K562 (cell line): ENCODE measurements around the gene ACSM6.

ENCODE experiments used
- ZFX ChIP-seq: sonication (generic); formaldehyde crosslinking; IDR thresholded peaks from 2 replicates; pipeline ENCODE4 v1.8.0; 2022; ENCODE audit warnings: mild to moderate bottlenecking, missing genetic modification reagents, moderate library complexity
- ZNF124 ChIP-seq: sonication (generic); formaldehyde crosslinking; IDR thresholded peaks from 2 replicates; pipeline ENCODE4 v1.8.1; 2022; ENCODE audit warnings: missing genetic modification reagents
- TF ChIP-seq, protein P1 (sequence below): sonication (generic); formaldehyde crosslinking; IDR thresholded peaks from 2 replicates; pipeline ENCODE4 v1.9.0; 2022; ENCODE audit warnings: mild to moderate bottlenecking, missing genetic modification reagents

- TF ChIP-seq, protein P1, sequence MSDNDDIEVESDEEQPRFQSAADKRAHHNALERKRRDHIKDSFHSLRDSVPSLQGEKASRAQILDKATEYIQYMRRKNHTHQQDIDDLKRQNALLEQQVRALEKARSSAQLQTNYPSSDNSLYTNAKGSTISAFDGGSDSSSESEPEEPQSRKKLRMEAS (CRISPR knock-in tag) = no peak
- no peak for TF ChIP-seq ZFX (CRISPR knock-in tag)
- TF ChIP-seq ZNF124 (CRISPR knock-in tag) = no peak
Measured at GRCh38 chr10:95229724-95230627, 35.9 kb downstream of the ACSM6 start.
